SK-N-SH treated with all-trans-retinoic acid at 6 μM for 48 hours (cell line): ENCODE measurements around the gene CNGA4.

Source experiments
- ATAC-seq: fragments of 200-7000 bp; cut with Tn5 transposase; 3 replicates; pipeline ENCODE4 v1.9.1; 2020; ENCODE audit warnings: mild to moderate bottlenecking, moderate library complexity
- ARNTL ChIP-seq: fragments of 450-650 bp; formaldehyde crosslinking; IDR thresholded peaks from 2 replicates; pipeline ENCODE4 v1.5.0; 2020; ENCODE audit warnings: low read depth, mild to moderate bottlenecking, moderate library complexity, borderline replicate concordance
- CSDC2 ChIP-seq: fragments of 250-450 bp; sonication (Bioruptor Pico); IDR thresholded peaks from 2 replicates; pipeline ENCODE4 v1.5.0; 2020; ENCODE audit warnings: mild to moderate bottlenecking, moderate library complexity
- GLIS3 ChIP-seq: fragments of 250-450 bp; sonication (Bioruptor Pico); IDR thresholded peaks from 2 replicates; pipeline ENCODE4 v1.5.0; 2020; ENCODE audit warnings: mild to moderate bottlenecking, moderate library complexity
- OSR1 ChIP-seq: fragments of 250-450 bp; sonication (Bioruptor Pico); IDR thresholded peaks from 2 replicates; pipeline ENCODE4 v1.8.0; 2022; ENCODE audit warnings: moderate library complexity, mild to moderate bottlenecking, inconsistent platforms
- PPARA ChIP-seq: fragments of 250-450 bp; sonication (Bioruptor Pico); IDR thresholded peaks from 2 replicates; pipeline ENCODE4 v1.5.0; 2020; ENCODE audit warnings: mild to moderate bottlenecking, borderline replicate concordance
- RARB ChIP-seq: fragments of 250-450 bp; sonication (Bioruptor Pico); IDR thresholded peaks from 2 replicates; pipeline ENCODE4 v1.8.0; 2021; ENCODE audit warnings: mild to moderate bottlenecking, moderate library complexity
- TCF4 ChIP-seq: fragments of 250-450 bp; sonication (Bioruptor Pico); IDR thresholded peaks from 2 replicates; pipeline ENCODE4 v1.8.0; 2021; ENCODE audit warnings: mild to moderate bottlenecking, moderate library complexity, borderline replicate concordance
- ZC3H10 ChIP-seq: fragments of 250-450 bp; sonication (Bioruptor Pico); IDR thresholded peaks from 2 replicates; pipeline ENCODE4 v1.5.1; 2021; ENCODE audit warnings: mild to moderate bottlenecking, moderate library complexity
- ZFP3 ChIP-seq: fragments of 250-450 bp; sonication (Bioruptor Pico); IDR thresholded peaks from 2 replicates; pipeline ENCODE4 v1.5.0; 2020; ENCODE audit warnings: mild to moderate bottlenecking, moderate library complexity
- ZFP30 ChIP-seq: fragments of 450-650 bp; formaldehyde crosslinking; IDR thresholded peaks from 2 replicates; pipeline ENCODE4 v1.5.0; 2022; ENCODE audit warnings: mild to moderate bottlenecking, moderate library complexity
- ZNF565 ChIP-seq: fragments of 450-650 bp; formaldehyde crosslinking; conservative IDR thresholded peaks from 2 replicates; pipeline ENCODE4 v1.5.0; 2020; ENCODE audit warnings: low read depth, mild to moderate bottlenecking, moderate library complexity
- ZNF70 ChIP-seq: fragments of 450-650 bp; formaldehyde crosslinking; IDR thresholded peaks from 2 replicates; pipeline ENCODE4 v1.5.0; 2020; ENCODE audit warnings: mild to moderate bottlenecking, moderate library complexity
- ZNF8 ChIP-seq: fragments of 450-650 bp; formaldehyde crosslinking; IDR thresholded peaks from 2 replicates; pipeline ENCODE4 v1.5.0; 2020; ENCODE audit warnings: mild to moderate bottlenecking, moderate library complexity
- TF ChIP-seq, protein P1 (sequence below): fragments of 250-450 bp; sonication (Bioruptor Pico); IDR thresholded peaks from 2 replicates; pipeline ENCODE4 v1.5.1; 2021; ENCODE audit warnings: mild to moderate bottlenecking, moderate library complexity
- TF ChIP-seq, protein P2 (sequence below): fragments of 250-450 bp; sonication (Bioruptor Pico); IDR thresholded peaks from 2 replicates; pipeline ENCODE4 v1.5.1; 2020; ENCODE audit warnings: low read depth, mild to moderate bottlenecking, moderate library complexity
- TF ChIP-seq, protein P3 (sequence below): fragments of 250-450 bp; sonication (Bioruptor Pico); IDR thresholded peaks from 2 replicates; pipeline ENCODE4 v1.5.0; 2020; ENCODE audit warnings: mild to moderate bottlenecking, moderate library complexity
- TF ChIP-seq, protein P4 (sequence below): fragments of 250-450 bp; sonication (Bioruptor Pico); IDR thresholded peaks from 2 replicates; pipeline ENCODE4 v1.8.0; 2020; ENCODE audit warnings: mild to moderate bottlenecking, moderate library complexity, borderline replicate concordance

The CNGA4 gene

DNA sequence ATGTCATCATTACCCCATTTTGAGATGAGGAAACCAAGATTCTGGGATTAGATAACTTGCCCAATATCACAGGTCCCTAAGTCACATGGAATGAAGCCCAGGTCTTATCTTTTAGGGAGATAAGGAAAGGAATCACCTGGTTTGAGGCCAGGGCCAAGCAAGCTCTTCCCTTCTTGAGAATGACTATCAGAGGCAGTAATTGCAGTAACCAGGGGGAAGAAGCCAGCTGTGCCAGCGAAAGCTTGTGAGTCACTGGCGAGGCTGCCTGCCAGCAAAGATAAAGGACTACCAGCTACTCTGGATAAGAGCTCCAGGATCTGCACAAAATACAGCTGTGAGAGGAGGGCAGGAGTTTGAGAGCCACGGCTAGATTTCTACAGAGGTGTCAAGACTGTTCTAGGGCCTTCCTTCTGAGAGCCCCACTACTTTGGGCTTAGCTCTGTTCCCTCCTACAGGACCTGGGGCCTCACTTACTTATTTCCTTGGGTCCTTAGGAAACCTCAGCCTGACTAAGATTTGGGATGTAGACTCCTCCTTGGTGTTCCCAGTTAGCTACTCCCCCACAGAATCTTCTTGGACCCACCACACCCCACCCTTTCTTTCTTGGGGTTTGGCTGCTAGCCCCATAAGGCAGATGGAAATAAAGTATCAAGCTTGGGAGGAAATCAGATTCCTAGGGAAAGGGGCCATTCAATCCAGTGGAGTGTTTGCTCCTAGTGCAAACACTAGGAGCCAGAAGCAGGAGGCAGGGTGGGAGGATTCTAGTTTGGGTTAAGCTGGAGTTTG is 11.1 kb downstream of the CNGA4 start:
- peak; percentile 79 for ATAC-seq
- TF ChIP-seq ZFP30 (CRISPR knock-in tag) (no peak), OSR1 (CRISPR knock-in tag) (no peak), GLIS3 (no peak), ZNF70 (CRISPR knock-in tag) (no peak)
- TF ChIP-seq, all 23 proteins: peak for 0

DNA sequence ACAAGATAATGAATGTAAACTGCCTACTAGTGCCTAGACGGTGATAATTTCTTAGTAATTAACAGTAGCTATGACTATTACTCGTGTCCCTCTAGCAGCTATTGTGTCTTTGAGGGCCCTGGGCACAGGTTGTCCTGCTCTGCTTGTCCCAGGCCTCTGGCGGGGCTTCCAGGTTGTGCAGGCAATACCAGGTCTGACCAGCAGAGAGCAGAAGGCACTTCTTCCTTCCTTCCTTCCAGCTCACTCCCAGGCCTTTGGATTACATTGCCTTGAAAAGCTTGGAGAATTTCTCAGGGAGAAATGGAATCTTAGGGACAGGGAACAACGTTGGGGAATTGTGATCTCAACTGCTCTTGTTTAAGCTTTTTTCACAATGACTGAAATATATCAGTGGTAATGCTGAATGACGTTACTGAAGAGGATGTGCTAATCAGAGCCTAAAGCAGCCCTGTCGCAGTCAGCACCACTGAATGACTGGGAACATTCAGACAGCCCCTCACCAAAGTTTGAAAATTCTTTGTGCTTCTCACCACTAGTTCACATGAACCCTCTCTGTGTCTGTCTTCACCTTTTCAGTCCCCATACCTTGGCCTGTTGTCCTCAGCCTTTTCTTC is 12.3 kb downstream of the CNGA4 start:
- ATAC-seq, result peak; percentile 99

DNA sequence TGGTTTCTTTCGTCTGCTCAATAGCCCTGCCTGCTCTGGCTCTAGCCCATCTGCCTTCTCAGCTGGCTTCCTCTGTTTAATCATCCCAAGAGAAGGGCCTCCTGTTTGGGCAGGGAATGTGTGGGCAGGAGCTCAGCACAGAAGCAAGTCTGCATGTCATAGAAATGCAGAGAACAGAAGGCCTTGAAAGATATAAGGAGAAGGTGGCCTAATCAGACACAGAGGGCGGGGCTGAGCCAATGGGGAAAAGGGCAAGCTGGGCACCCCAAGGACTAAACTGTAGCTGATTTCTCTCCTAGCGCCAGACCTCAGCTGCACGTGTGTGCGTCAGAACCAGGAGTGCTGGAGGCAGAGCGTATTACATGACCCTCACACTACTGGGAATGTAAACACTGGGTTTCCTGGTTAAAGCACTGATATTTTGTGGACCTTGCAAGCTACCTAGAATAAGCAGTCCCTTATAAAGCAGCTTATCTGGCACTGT is 13.1 kb downstream of the CNGA4 start:
- TF ChIP-seq TCF4 (no peak), ZNF565 (CRISPR knock-in tag) (no peak), OSR1 (CRISPR knock-in tag) (no peak), PPARA (CRISPR knock-in tag) (no peak), RARB (CRISPR knock-in tag) (no peak), ZFP3 (CRISPR knock-in tag) (no peak), ZC3H10 (CRISPR knock-in tag) (no peak), ZFP30 (CRISPR knock-in tag) (no peak), ARNTL (no peak)
- TF ChIP-seq, protein P1, sequence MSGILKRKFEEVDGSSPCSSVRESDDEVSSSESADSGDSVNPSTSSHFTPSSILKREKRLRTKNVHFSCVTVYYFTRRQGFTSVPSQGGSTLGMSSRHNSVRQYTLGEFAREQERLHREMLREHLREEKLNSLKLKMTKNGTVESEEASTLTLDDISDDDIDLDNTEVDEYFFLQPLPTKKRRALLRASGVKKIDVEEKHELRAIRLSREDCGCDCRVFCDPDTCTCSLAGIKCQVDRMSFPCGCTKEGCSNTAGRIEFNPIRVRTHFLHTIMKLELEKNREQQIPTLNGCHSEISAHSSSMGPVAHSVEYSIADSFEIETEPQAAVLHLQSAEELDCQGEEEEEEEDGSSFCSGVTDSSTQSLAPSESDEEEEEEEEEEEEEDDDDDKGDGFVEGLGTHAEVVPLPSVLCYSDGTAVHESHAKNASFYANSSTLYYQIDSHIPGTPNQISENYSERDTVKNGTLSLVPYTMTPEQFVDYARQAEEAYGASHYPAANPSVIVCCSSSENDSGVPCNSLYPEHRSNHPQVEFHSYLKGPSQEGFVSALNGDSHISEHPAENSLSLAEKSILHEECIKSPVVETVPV, result no peak
- TF ChIP-seq, protein P2, sequence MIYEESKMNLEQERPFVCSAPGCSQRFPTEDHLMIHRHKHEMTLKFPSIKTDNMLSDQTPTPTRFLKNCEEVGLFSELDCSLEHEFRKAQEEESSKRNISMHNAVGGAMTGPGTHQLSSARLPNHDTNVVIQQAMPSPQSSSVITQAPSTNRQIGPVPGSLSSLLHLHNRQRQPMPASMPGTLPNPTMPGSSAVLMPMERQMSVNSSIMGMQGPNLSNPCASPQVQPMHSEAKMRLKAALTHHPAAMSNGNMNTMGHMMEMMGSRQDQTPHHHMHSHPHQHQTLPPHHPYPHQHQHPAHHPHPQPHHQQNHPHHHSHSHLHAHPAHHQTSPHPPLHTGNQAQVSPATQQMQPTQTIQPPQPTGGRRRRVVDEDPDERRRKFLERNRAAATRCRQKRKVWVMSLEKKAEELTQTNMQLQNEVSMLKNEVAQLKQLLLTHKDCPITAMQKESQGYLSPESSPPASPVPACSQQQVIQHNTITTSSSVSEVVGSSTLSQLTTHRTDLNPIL, result no peak
- TF ChIP-seq, protein P3, sequence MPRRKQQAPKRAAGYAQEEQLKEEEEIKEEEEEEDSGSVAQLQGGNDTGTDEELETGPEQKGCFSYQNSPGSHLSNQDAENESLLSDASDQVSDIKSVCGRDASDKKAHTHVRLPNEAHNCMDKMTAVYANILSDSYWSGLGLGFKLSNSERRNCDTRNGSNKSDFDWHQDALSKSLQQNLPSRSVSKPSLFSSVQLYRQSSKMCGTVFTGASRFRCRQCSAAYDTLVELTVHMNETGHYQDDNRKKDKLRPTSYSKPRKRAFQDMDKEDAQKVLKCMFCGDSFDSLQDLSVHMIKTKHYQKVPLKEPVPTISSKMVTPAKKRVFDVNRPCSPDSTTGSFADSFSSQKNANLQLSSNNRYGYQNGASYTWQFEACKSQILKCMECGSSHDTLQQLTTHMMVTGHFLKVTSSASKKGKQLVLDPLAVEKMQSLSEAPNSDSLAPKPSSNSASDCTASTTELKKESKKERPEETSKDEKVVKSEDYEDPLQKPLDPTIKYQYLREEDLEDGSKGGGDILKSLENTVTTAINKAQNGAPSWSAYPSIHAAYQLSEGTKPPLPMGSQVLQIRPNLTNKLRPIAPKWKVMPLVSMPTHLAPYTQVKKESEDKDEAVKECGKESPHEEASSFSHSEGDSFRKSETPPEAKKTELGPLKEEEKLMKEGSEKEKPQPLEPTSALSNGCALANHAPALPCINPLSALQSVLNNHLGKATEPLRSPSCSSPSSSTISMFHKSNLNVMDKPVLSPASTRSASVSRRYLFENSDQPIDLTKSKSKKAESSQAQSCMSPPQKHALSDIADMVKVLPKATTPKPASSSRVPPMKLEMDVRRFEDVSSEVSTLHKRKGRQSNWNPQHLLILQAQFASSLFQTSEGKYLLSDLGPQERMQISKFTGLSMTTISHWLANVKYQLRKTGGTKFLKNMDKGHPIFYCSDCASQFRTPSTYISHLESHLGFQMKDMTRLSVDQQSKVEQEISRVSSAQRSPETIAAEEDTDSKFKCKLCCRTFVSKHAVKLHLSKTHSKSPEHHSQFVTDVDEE (CRISPR knock-in tag), result no peak
- TF ChIP-seq, protein P4, sequence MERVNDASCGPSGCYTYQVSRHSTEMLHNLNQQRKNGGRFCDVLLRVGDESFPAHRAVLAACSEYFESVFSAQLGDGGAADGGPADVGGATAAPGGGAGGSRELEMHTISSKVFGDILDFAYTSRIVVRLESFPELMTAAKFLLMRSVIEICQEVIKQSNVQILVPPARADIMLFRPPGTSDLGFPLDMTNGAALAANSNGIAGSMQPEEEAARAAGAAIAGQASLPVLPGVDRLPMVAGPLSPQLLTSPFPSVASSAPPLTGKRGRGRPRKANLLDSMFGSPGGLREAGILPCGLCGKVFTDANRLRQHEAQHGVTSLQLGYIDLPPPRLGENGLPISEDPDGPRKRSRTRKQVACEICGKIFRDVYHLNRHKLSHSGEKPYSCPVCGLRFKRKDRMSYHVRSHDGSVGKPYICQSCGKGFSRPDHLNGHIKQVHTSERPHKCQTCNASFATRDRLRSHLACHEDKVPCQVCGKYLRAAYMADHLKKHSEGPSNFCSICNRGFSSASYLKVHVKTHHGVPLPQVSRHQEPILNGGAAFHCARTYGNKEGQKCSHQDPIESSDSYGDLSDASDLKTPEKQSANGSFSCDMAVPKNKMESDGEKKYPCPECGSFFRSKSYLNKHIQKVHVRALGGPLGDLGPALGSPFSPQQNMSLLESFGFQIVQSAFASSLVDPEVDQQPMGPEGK, result no peak
- TF ChIP-seq, all 23 proteins: peak for 0
- no peak for ATAC-seq

More for the DNA sequence above, 12.3 kb downstream of the CNGA4 start:
- TF ChIP-seq, protein P4, result no peak

DNA sequence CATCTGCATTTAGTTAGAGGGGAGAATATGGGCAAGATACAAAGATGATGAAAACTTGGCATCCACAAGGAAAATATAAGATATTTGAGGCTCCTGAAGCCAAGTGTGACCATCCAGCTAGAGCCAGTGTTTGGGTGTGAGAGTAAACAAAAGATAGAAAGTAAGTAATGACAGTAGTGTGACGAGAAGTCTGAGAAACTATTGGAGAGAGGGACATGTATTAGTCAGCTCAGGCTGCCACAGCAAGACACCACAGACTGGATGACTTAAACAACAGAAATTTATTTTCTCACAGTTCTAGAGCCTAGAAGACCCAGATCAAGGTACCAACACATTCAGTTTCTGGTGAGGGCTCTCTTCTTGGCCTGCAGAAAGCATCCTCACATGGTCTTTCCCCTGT is 14.3 kb downstream of the CNGA4 start:
- no peak for ATAC-seq
- TF ChIP-seq, protein P4, result no peak
- TF ChIP-seq TCF4, result no peak
- TF ChIP-seq ZC3H10 (CRISPR knock-in tag), result no peak
- TF ChIP-seq, protein P1, result no peak
- TF ChIP-seq, protein P3 (CRISPR knock-in tag), result no peak
- TF ChIP-seq ZNF565 (CRISPR knock-in tag), result no peak
- TF ChIP-seq CSDC2, result no peak
- TF ChIP-seq ZNF8 (CRISPR knock-in tag), result no peak
- no peak for TF ChIP-seq ZFP3 (CRISPR knock-in tag)
- no peak for TF ChIP-seq ARNTL
